K562 (cell line): ENCODE data around the gene MRPL54. TPM values are rescaled to one million over a fixed set of nuclear protein-coding genes. Genes with fewer than 3 reads are reported as not detected.

Experiments
- ATAC-seq: fragments of 200-7000 bp; cut with Tn5 transposase; 3 replicates; pipeline ENCODE4 v1.9.1; 2020; ENCODE audit warnings: moderate library complexity
- BruUV-seq: library from RNA; stranded (reverse); fragments of 400-500 nt; replicated peaks from 2 replicates; lab custom pipeline; 2021; lab: Mats Ljungman, UMichigan
- CTCF ChIA-PET: fragments of 300-600 bp; formaldehyde crosslinking; extraction: SDS; loops from one replicate; lab custom pipeline; 2021; ENCODE audit warnings: low intra/inter-chr PET ratio; lab: Yijun Ruan, JAX
- POLR2A ChIA-PET: fragments of 300-600, 350-650 bp; sonication (Branson Sonifier 250); formaldehyde crosslinking; extraction: SDS; loops from one replicate; lab custom pipeline; 2021; ENCODE audit warnings: antibody characterized with exemption, inconsistent platforms; lab: Yijun Ruan, JAX
- DNase-seq, 4 experiments: peaks; one replicate each; pipeline versions ENCODE4 v3.0.0 to v3.0.0-alpha.2; 2011 to 2018; ENCODE audit warnings: low spot score in 3 of 4, mixed read lengths in 3 of 4; ENCODE audit errors: extremely low read depth in 1 of 4
- FAIRE-seq: peaks from 2 replicates; lab custom pipeline; 2011; peaks lifted over from hg19 to GRCh38; lab: Jason Lieb, UNC
- H2AFZ ChIP-seq: 2 replicates; pipeline ENCODE4 v1.6.0; 2011; ENCODE audit warnings: low read depth, low read length, control low read depth, inconsistent platforms
- H3K27ac ChIP-seq: fragments of 200-600 bp; 3 replicates; pipeline ENCODE4 v1.8.0; 2011; ENCODE audit warnings: low read depth, mild to moderate bottlenecking, control low read depth, inconsistent platforms, low read length, moderate library complexity, mixed read lengths; ENCODE audit errors: extremely low read depth
- H3K27me3 ChIP-seq, 2 experiments: fragments of 300-600 bp in 1 of 2; 2 replicates in 1 of 2; 3 replicates in 1 of 2; pipeline versions ENCODE4 v1.6.0 to v1.8.0; 2011; ENCODE audit warnings: inconsistent platforms in 2 of 2, low read length in 2 of 2, mild to moderate bottlenecking in 1 of 2, mixed read lengths in 1 of 2, moderate library complexity in 1 of 2; ENCODE audit not compliant: control insufficient read depth in 2 of 2, insufficient read depth in 2 of 2
- H3K36me3 ChIP-seq: fragments of 300-600 bp; 3 replicates; pipeline ENCODE4 v1.8.0; 2011; ENCODE audit warnings: mild to moderate bottlenecking, low read length, inconsistent platforms; ENCODE audit not compliant: control insufficient read depth, insufficient read depth
- H3K4me1 ChIP-seq, 2 experiments: fragments of 200-600 bp in 1 of 2; replicated peaks in 1 of 2; 2 replicates in 1 of 2; 3 replicates in 1 of 2; pipeline versions ENCODE4 v1.5.1 to v1.8.0; 2011; ENCODE audit warnings: inconsistent platforms in 2 of 2, low read length in 2 of 2, mild to moderate bottlenecking in 1 of 2, mixed read lengths in 1 of 2, moderate library complexity in 1 of 2; ENCODE audit not compliant: control insufficient read depth in 2 of 2, insufficient read depth in 2 of 2
- H3K4me2 ChIP-seq: 2 replicates; pipeline ENCODE4 v1.6.1; 2011; ENCODE audit warnings: low read length, control low read depth, inconsistent platforms, mixed read lengths; ENCODE audit not compliant: insufficient read depth
- H3K4me3 ChIP-seq: fragments of 200-600 bp; sonication (generic), shearing (Covaris generic); 2 replicates; pipeline ENCODE4 v1.5.1; 2016; ENCODE audit warnings: control low read depth, inconsistent platforms
- H3K79me2 ChIP-seq: fragments of 200-600 bp; 3 replicates; pipeline ENCODE4 v1.8.0; 2011; ENCODE audit warnings: low read length, inconsistent platforms; ENCODE audit not compliant: control insufficient read depth, insufficient read depth
- H3K9ac ChIP-seq, 2 experiments: 2 replicates each; pipeline versions ENCODE4 v1.6.0 to v1.6.1; 2011; ENCODE audit warnings: low read depth in 2 of 2, low read length in 2 of 2, control low read depth in 1 of 2, inconsistent platforms in 1 of 2, mild to moderate bottlenecking in 1 of 2, mixed read lengths in 1 of 2; ENCODE audit not compliant: insufficient read depth in 1 of 2
- H3K9me1 ChIP-seq: one replicate; pipeline ENCODE4 v1.6.0; 2011; ENCODE audit warnings: inconsistent platforms, mild to moderate bottlenecking, low read length, moderate library complexity; ENCODE audit not compliant: control insufficient read depth, insufficient read depth
- H3K9me3 ChIP-seq: replicated peaks from 2 replicates; pipeline ENCODE4 v1.5.1; 2011; ENCODE audit warnings: low read depth, low read length, inconsistent platforms; ENCODE audit not compliant: control insufficient read depth, insufficient read depth
- H4K20me1 ChIP-seq: replicated peaks from 2 replicates; pipeline ENCODE4 v1.6.1; 2011; ENCODE audit warnings: low read length, inconsistent platforms, mixed read lengths; ENCODE audit not compliant: control insufficient read depth, insufficient read depth
- BCL6 ChIP-seq: fragments of 250-450 bp; sonication (Bioruptor Pico); IDR thresholded peaks from 2 replicates; pipeline ENCODE4 v1.4.0; 2020
- CAMTA2 ChIP-seq: fragments of 250-450 bp; sonication (Bioruptor Pico); conservative IDR thresholded peaks from 2 replicates; pipeline ENCODE4 v1.5.1; 2022
- CBX8 ChIP-seq: fragments of 200-600 bp; sonication (generic); IDR thresholded peaks from 2 replicates; pipeline ENCODE4 v1.6.1; 2012; ENCODE audit warnings: borderline replicate concordance, mixed run types, low read depth, mild to moderate bottlenecking, moderate library complexity, mixed read lengths, low read length, control low read depth, inconsistent platforms; ENCODE audit not compliant: poor library complexity, severe bottlenecking; ENCODE audit errors: extremely low read depth
- HDAC1 ChIP-seq, 2 experiments: fragments of 450-650 bp; IDR thresholded peaks; 2 replicates each; pipeline ENCODE4 v1.6.1; 2016 to 2017; ENCODE audit warnings: inconsistent platforms in 1 of 2, mild to moderate bottlenecking in 1 of 2, moderate library complexity in 1 of 2
- MCM3 ChIP-seq: fragments of 450-650 bp; IDR thresholded peaks from 2 replicates; pipeline ENCODE4 v1.6.1; 2016
- MLX ChIP-seq, 2 experiments: fragments of 450-650 bp in 1 of 2; sonication (generic) in 1 of 2; formaldehyde crosslinking; conservative IDR thresholded peaks; 2 replicates each; pipeline versions ENCODE4 v1.4.0 to v1.8.1; 2020 to 2022; ENCODE audit warnings: mild to moderate bottlenecking in 1 of 2, missing genetic modification reagents in 1 of 2
- NCOR1 ChIP-seq: fragments of 450-650 bp; IDR thresholded peaks from 2 replicates; pipeline ENCODE4 v1.6.1; 2016; ENCODE audit warnings: mild to moderate bottlenecking, moderate library complexity
- NFIC ChIP-seq: fragments of 450-650 bp; IDR thresholded peaks from 2 replicates; pipeline ENCODE4 v1.6.1; 2017; ENCODE audit warnings: mild to moderate bottlenecking, inconsistent platforms
- POLR2H ChIP-seq: IDR thresholded peaks from 2 replicates; pipeline ENCODE4 v1.6.1; 2016; ENCODE audit warnings: missing genetic modification characterization, low read depth, mild to moderate bottlenecking, control low read depth, missing compliant biosample characterization, moderate library complexity
- RAD21 ChIP-seq, 2 experiments: fragments of 250-450 bp in 1 of 2; fragments of 450-650 bp in 1 of 2; sonication (Bioruptor Pico) in 1 of 2; formaldehyde crosslinking in 1 of 2; IDR thresholded peaks in 1 of 2; conservative IDR thresholded peaks in 1 of 2; 2 replicates each; pipeline versions ENCODE4 v1.4.0 to v1.8.0; 2020 to 2022; ENCODE audit warnings: mild to moderate bottlenecking in 2 of 2, moderate library complexity in 1 of 2
- SAFB2 ChIP-seq: fragments of 200-400 bp; formaldehyde crosslinking; IDR thresholded peaks from 2 replicates; pipeline ENCODE4 v1.6.1; 2018; ENCODE audit warnings: borderline replicate concordance, low read length, low read depth, moderate library complexity; ENCODE audit not compliant: severe bottlenecking
- TFAP4 ChIP-seq: sonication (generic); formaldehyde crosslinking; IDR thresholded peaks from 2 replicates; pipeline ENCODE4 v1.8.0; 2022; ENCODE audit warnings: missing genetic modification reagents, mild to moderate bottlenecking, moderate library complexity, borderline replicate concordance
- TOE1 ChIP-seq, 2 experiments: fragments of 450-650 bp in 1 of 2; sonication (generic) in 1 of 2; formaldehyde crosslinking in 1 of 2; IDR thresholded peaks; 2 replicates each; pipeline versions ENCODE4 v1.7.1 to v1.8.0; 2016 to 2022; ENCODE audit warnings: borderline replicate concordance in 2 of 2, mild to moderate bottlenecking in 2 of 2, antibody characterized with exemption in 1 of 2, inconsistent platforms in 1 of 2, low read depth in 1 of 2, missing genetic modification reagents in 1 of 2, moderate library complexity in 1 of 2
- ZFP36 ChIP-seq: fragments of 150-350 bp; IDR thresholded peaks from 2 replicates; pipeline ENCODE4 v1.6.1; 2018; ENCODE audit warnings: low read length, low read depth; ENCODE audit not compliant: partially characterized antibody
- ZNF561 ChIP-seq: fragments of 450-650 bp; formaldehyde crosslinking; conservative IDR thresholded peaks from 2 replicates; pipeline ENCODE4 v1.4.0; 2020; ENCODE audit warnings: mild to moderate bottlenecking, moderate library complexity
- ZNF639 ChIP-seq, 2 experiments: fragments of 200-800 bp in 1 of 2; sonication (Bioruptor generic) in 1 of 2; sonication (generic) in 1 of 2; formaldehyde crosslinking in 1 of 2; IDR thresholded peaks in 1 of 2; conservative IDR thresholded peaks in 1 of 2; 2 replicates each; pipeline versions ENCODE4 v1.5.0 to v1.6.1; 2016 to 2020; ENCODE audit warnings: missing compliant biosample characterization in 1 of 2, missing genetic modification characterization in 1 of 2, missing genetic modification reagents in 1 of 2
- WGBS: fragments of 100-300 bp; shearing (Covaris generic); methylation state at CpG from one replicate; pipeline ENCODE4 v1.1.6; 2016; ENCODE audit warnings: low coverage, mixed read lengths; ENCODE audit not compliant: insufficient coverage; ENCODE audit errors: missing lambda C conversion rate; 5-methylcytosine and 5-hydroxymethylcytosine counted together
- in situ Hi-C: fragments of 300-500 bp; cut with MboI; formaldehyde crosslinking; loops from 4 replicates; pipeline ENCODE4 v1.15.0; 2018; ENCODE audit warnings: inconsistent platforms, mixed read lengths
- intact Hi-C: fragments of 100-400 bp; cut with micrococcal nuclease; formaldehyde crosslinking; loops from 2 replicates; pipeline ENCODE4 v1.14.2; 2022
- polyA plus RNA-seq, 8 experiments: library from polyadenylated mRNA; depleted of rRNA in 4 of 8; stranded (reverse) in 5 of 8; unstranded in 3 of 8; fragments of >200 nt; fragmentation: Nextera tagmentation in 2 of 8; fragmentation: Illumina TruSeq in 1 of 8; extraction: Ambion mirVana in 2 of 8; extraction: Trizol in 1 of 8; gene quantifications; 2 replicates each; pipeline versions ENCODE4 v1.2.1 to v1.2.3, GENCODE V29; 2011 to 2014; ENCODE audit warnings: inconsistent platforms in 1 of 8, missing spikeins in 1 of 8
- total RNA-seq, 7 experiments: library from RNA; depleted of rRNA in 6 of 7; stranded (reverse); fragments of >200 nt in 6 of 7; fragmentation: Illumina TruSeq in 2 of 7; extraction: Trizol in 2 of 7; gene quantifications; 2 replicates each; pipeline versions ENCODE4 v1.2.1 to v1.2.3, GENCODE V29; 2011 to 2021; ENCODE audit warnings: low replicate concordance in 1 of 7

Gene MRPL54
- total and polyA plus RNA-seq, 9 of the 15 experiments (the other 6 are each of a cell fraction or from before 2014, with no cell fraction given), result 3.5 to 120 (median 56.9) TPM

GRCh38 chr19:3783660-3784584, 21.4 kb downstream of the MRPL54 start:
- ChIA-PET CTCF (no interaction called here), POLR2A (interaction anchor here (0.6 to 1.1 kb wide), 4 partner anchors 9 to 21 kb away, joined by 3 to 4 read pairs (median 3); partner anchors contain the start of gene MRPL54)
- Histone ChIP-seq H3K36me3 (peaks cover 28% of the 10 kb centered on the region; the same call in 2 of the 3 replicates), H4K20me1 (no peaks in the 10 kb centered on the region), H3K79me2 (peaks cover 18% of the 10 kb centered on the region), H3K4me1 (peaks cover 0 to 45% of the 10 kb centered on the region in 2 experiments; a peak in 2 of 5 replicates), H3K27me3 (no peaks in the 10 kb centered on the region), H3K4me3 (no peak overlapping the region), H3K9me1 (no peaks in the 10 kb centered on the region), H3K27ac (no peak overlapping the region), H2AFZ (no peak overlapping the region), H3K9ac (no peak overlapping the region), H3K9me3 (peaks cover 20% of the 10 kb centered on the region), H3K4me2 (no peak overlapping the region)
- BruUV-seq, result no TSS peak
- intact Hi-C loops, result loop anchor here (10.0 kb wide), 1 partner anchor 61 kb away; no protein-coding TSS in a partner anchor
- DNase-seq, result peak; percentile 37 to 57 (median 49)
- ATAC-seq, result peak; percentile 58
- in situ Hi-C loops, result no loop called here
- WGBS, result 93% methylated on average over 37 of the region's 49 CpGs
- no peak for FAIRE-seq
- no peak for TF ChIP-seq ZNF639 (CRISPR knock-in tag; conservative IDR thresholded peaks at IDR 0.05 in 1 of 2, IDR thresholded peaks at IDR 0.05 in 1 of 2)
- TF ChIP-seq SAFB2, result no peak
- no peak for TF ChIP-seq MLX (CRISPR knock-in tag; conservative IDR thresholded peaks at IDR 0.05)
- TF ChIP-seq BCL6 (CRISPR knock-in tag), result no peak
- TF ChIP-seq HDAC1 (IDR thresholded peaks at IDR 0.05), result no peak
- TF ChIP-seq NFIC, result 0 out of 2 replicates have a peak, but pooled peaks have one; percentile 31
- TF ChIP-seq NCOR1, result no peak
- 0 out of 2 replicates have a peak, but pooled peaks have one; percentile 14 for TF ChIP-seq TFAP4
- TF ChIP-seq RAD21 (CRISPR knock-in tag; conservative IDR thresholded peaks at IDR 0.05 in 1 of 2, IDR thresholded peaks at IDR 0.05 in 1 of 2), result peak in 1 of 2 experiments; percentile 32; a peak in 2 of 4 replicates
- TF ChIP-seq POLR2H, result no peak
- no peak for TF ChIP-seq ZFP36
- no peak for TF ChIP-seq CAMTA2 (CRISPR knock-in tag)
- no peak for TF ChIP-seq CBX8
- TF ChIP-seq TOE1 (IDR thresholded peaks at IDR 0.05; ENCODE audit: borderline replicate concordance), result no peak
- TF ChIP-seq TOE1 (CRISPR knock-in tag; IDR thresholded peaks at IDR 0.05; ENCODE audit: borderline replicate concordance, low read depth), result no peak
- no peak for TF ChIP-seq MCM3
- TF ChIP-seq ZNF561 (CRISPR knock-in tag), result no peak
